AG04449 (cell line): ENCODE data around the gene CEBPZOS.

Experiments used
- CTCF ChIA-PET: fragments of 350-600 bp; formaldehyde crosslinking; extraction: SDS; loops from one replicate; lab custom pipeline; 2021; ENCODE audit warnings: antibody characterized with exemption; lab: Yijun Ruan, JAX
- POLR2A ChIA-PET: fragments of 400-600, 350-600 bp; formaldehyde crosslinking; extraction: SDS; loops from one replicate; lab custom pipeline; 2020; ENCODE audit warnings: antibody characterized with exemption, inconsistent platforms; lab: Yijun Ruan, JAX
- DNase-seq: peaks from one replicate; pipeline ENCODE4 v3.0.0-alpha.2; 2010; ENCODE audit warnings: low read depth, low spot score
- H3K4me3 ChIP-seq: 2 replicates; pipeline ENCODE4 v1.5.1; 2011; ENCODE audit warnings: low read depth, mild to moderate bottlenecking, control low read depth, low read length
- CTCF ChIP-seq: IDR thresholded peaks from one replicate; pipeline ENCODE4 v1.5.1; 2011; ENCODE audit warnings: mild to moderate bottlenecking, moderate library complexity, low read length, control low read depth, inconsistent platforms; ENCODE audit not compliant: insufficient read depth; ENCODE audit errors: missing control alignments

Gene CEBPZOS

GRCh38 chr2:37196320-37197195 lies at the start of gene CEBPZOS:
Gene CEBPZOS (plus strand): TSS chr2:37196496. CDS start chr2:37199705, 3,209 bp downstream.
- H3K4me3 ChIP-seq = peak within 1 kb of the TSS; percentile 89
- ChIA-PET CTCF (interaction anchor here (0.7 kb wide), 1 partner anchor 10 kb away, joined by 3 read pairs; no protein-coding TSS in a partner anchor), POLR2A (interaction anchor here (0.7 to 0.9 kb wide), 3 partner anchors 35 to 1555 kb away, joined by 3 to 4 read pairs (median 3); partner anchors contain the start of genes CEBPZ, NDUFAF7 and SRSF7)
- no peak for DNase-seq
- no peak for TF ChIP-seq CTCF

GRCh38 chr2:37148325-37148724 lies 48.0 kb upstream of the CEBPZOS start:
- no peak for DNase-seq
- TF ChIP-seq CTCF = no peak
- POLR2A ChIA-PET = no interaction called here
- CTCF ChIA-PET = no interaction called here
- H3K4me3 ChIP-seq = no peak overlapping the region

GRCh38 chr2:37149626-37150322 lies 46.5 kb upstream of the CEBPZOS start:
- ChIA-PET CTCF (no interaction called here), POLR2A (no interaction called here)
- no peak for DNase-seq
- no peak overlapping the region for H3K4me3 ChIP-seq
- TF ChIP-seq CTCF = no peak

GRCh38 chr2:37153224-37153623 lies 43.1 kb upstream of the CEBPZOS start:
- no peak overlapping the region for H3K4me3 ChIP-seq
- POLR2A ChIA-PET = no interaction called here
- no peak for DNase-seq
- CTCF ChIA-PET = no interaction called here
- TF ChIP-seq CTCF = no peak

GRCh38 chr2:37154785-37155184 lies 41.5 kb upstream of the CEBPZOS start:
- ChIA-PET POLR2A (no interaction called here), CTCF (interaction anchor here (0.8 to 1.2 kb wide), 3 partner anchors 9 to 14 kb away, joined by 3 to 4 read pairs (median 3); no protein-coding TSS in a partner anchor)
- TF ChIP-seq CTCF = no peak
- DNase-seq = no peak
- H3K4me3 ChIP-seq = 0 out of 2 replicates have a peak overlapping the region, but pooled peaks have one; percentile 1
